Vagina (tissue), 2 donors: ENCODE results near the gene TOMM40.

Experiments used
- POLR2A ChIP-seq, 2 donors: fragments of 450-650 bp; IDR thresholded peaks; one replicate each; pipeline ENCODE4 v1.6.1; 2017; ENCODE audit warnings: antibody characterized with exemption in 2 of 2, mild to moderate bottlenecking in 2 of 2, moderate library complexity in 2 of 2
- POLR2AphosphoS5 ChIP-seq, 2 donors: sonication (generic); formaldehyde crosslinking; IDR thresholded peaks; one replicate each; pipeline ENCODE4 v1.9.0; 2017; ENCODE audit warnings: antibody characterized with exemption in 2 of 2, mild to moderate bottlenecking in 2 of 2, low read depth in 1 of 2; ENCODE audit not compliant: insufficient read depth in 1 of 2
- TF ChIP-seq, protein P1 (sequence below), 3 experiments: fragments of 450-650 bp in 2 of 3; fragments of 200-600 bp in 1 of 3; sonication (generic) in 1 of 3; IDR thresholded peaks; one replicate each; pipeline ENCODE4 v1.5.1; 2017 to 2019; ENCODE audit warnings: antibody characterized with exemption in 3 of 3, mild to moderate bottlenecking in 2 of 3, moderate library complexity in 2 of 3

DNA sequence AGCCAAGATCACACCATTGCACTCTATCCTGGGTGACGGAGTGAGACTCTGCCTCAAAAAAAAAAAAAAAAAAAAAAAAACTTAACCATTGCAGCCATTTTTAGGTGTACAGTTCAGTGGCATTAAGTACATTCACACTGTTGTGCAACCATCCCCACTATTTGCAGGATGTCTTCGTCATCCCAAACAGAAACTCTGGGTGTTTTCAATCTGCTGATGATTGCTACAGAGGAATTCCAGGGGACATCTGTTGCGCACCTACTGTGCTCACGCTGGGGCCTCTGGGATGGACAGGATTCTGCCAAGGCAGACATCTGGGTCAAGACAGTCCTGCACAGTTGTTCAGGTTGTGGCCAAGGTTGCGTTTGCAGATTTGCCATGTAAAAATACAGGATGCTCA, 48.6 kb downstream of the TOMM40 start:
- TF ChIP-seq, protein P1, sequence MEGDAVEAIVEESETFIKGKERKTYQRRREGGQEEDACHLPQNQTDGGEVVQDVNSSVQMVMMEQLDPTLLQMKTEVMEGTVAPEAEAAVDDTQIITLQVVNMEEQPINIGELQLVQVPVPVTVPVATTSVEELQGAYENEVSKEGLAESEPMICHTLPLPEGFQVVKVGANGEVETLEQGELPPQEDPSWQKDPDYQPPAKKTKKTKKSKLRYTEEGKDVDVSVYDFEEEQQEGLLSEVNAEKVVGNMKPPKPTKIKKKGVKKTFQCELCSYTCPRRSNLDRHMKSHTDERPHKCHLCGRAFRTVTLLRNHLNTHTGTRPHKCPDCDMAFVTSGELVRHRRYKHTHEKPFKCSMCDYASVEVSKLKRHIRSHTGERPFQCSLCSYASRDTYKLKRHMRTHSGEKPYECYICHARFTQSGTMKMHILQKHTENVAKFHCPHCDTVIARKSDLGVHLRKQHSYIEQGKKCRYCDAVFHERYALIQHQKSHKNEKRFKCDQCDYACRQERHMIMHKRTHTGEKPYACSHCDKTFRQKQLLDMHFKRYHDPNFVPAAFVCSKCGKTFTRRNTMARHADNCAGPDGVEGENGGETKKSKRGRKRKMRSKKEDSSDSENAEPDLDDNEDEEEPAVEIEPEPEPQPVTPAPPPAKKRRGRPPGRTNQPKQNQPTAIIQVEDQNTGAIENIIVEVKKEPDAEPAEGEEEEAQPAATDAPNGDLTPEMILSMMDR (IDR thresholded peaks at IDR 0.05) = no peak
- TF ChIP-seq POLR2AphosphoS5 (IDR thresholded peaks at IDR 0.05; ENCODE audit: insufficient read depth in 1 of 2, low read depth in 1 of 2) (no peak), POLR2A (IDR thresholded peaks at IDR 0.05) (no peak)
